OCI-LY7 (cell line): ENCODE results near the gene SDK2. TPM values are rescaled to one million over a fixed set of nuclear protein-coding genes. Genes with fewer than 3 reads are reported as not detected.

ENCODE experiments used
- BruUV-seq: library from RNA; stranded (reverse); fragments of 400-500 nt; replicated peaks from 2 replicates; lab custom pipeline; 2021; lab: Mats Ljungman, UMichigan
- CTCF ChIA-PET: fragments of 300-600 bp; sonication (Branson Sonifier 250); formaldehyde crosslinking; loops from one replicate; lab custom pipeline; 2022; ENCODE audit warnings: antibody characterized with exemption; ENCODE audit not compliant: unreplicated experiment; lab: Charles Lee
- POLR2A ChIA-PET: fragments of 300-600 bp; sonication (Branson Sonifier 250); formaldehyde crosslinking; loops from one replicate; lab custom pipeline; 2022; ENCODE audit warnings: antibody characterized with exemption; lab: Charles Lee
- DNase-seq: peaks from one replicate; pipeline ENCODE4 v3.0.0-alpha.2; 2015; ENCODE audit warnings: low spot score
- H2AFZ ChIP-seq: fragments of 200-600 bp; sonication (generic), shearing (Covaris generic); 2 replicates; pipeline ENCODE4 v1.6.1; 2014; ENCODE audit warnings: mild to moderate bottlenecking, antibody characterized with exemption, low read length, moderate library complexity
- H3K27ac ChIP-seq: fragments of 200-600 bp; sonication (generic); 2 replicates; pipeline ENCODE4 v1.5.1; 2014; ENCODE audit warnings: mixed run types, low read depth, mild to moderate bottlenecking, moderate library complexity, low read length, inconsistent platforms; ENCODE audit not compliant: poor library complexity, severe bottlenecking
- H3K36me3 ChIP-seq: fragments of 200-600 bp; sonication (generic); 2 replicates; pipeline ENCODE4 v1.6.1; 2014; ENCODE audit warnings: mild to moderate bottlenecking, antibody characterized with exemption, low read length, moderate library complexity, mixed read lengths; ENCODE audit not compliant: insufficient read depth
- H3K4me1 ChIP-seq: fragments of 200-600 bp; sonication (generic); 2 replicates; pipeline ENCODE4 v1.5.1; 2014; ENCODE audit warnings: mild to moderate bottlenecking, low read length; ENCODE audit not compliant: insufficient read depth, poor library complexity, severe bottlenecking
- H3K4me2 ChIP-seq: fragments of 200-600 bp; sonication (generic); 2 replicates; pipeline ENCODE4 v1.6.1; 2014; ENCODE audit warnings: mild to moderate bottlenecking, low read length
- H3K4me3 ChIP-seq: fragments of 200-600 bp; sonication (generic); 2 replicates; pipeline ENCODE4 v1.5.1; 2014; ENCODE audit warnings: mild to moderate bottlenecking, low read depth, low read length; ENCODE audit not compliant: poor library complexity, severe bottlenecking
- H3K79me2 ChIP-seq: fragments of 200-600 bp; sonication (generic); 2 replicates; pipeline ENCODE4 v1.6.1; 2016; ENCODE audit warnings: low read depth, mild to moderate bottlenecking, low read length, moderate library complexity, mixed read lengths; ENCODE audit not compliant: insufficient read depth
- H3K9me2 ChIP-seq: fragments of 200-600 bp; sonication (generic); 2 replicates; pipeline ENCODE4 v1.6.1; 2016; ENCODE audit warnings: mild to moderate bottlenecking, low read length, mixed read lengths; ENCODE audit not compliant: insufficient read depth
- H3K9me3 ChIP-seq: fragments of 200-600 bp; sonication (generic); 2 replicates; pipeline ENCODE4 v1.6.1; 2014; ENCODE audit warnings: mild to moderate bottlenecking, mixed run types, low read length, mixed read lengths
- H4K20me1 ChIP-seq: fragments of 200-600 bp; sonication (generic); 2 replicates; pipeline ENCODE4 v1.6.1; 2014; ENCODE audit warnings: mild to moderate bottlenecking, antibody characterized with exemption, low read length, moderate library complexity, mixed read lengths; ENCODE audit not compliant: insufficient read depth
- EZH2phosphoT487 ChIP-seq: fragments of 200-600 bp; sonication (generic); IDR thresholded peaks from 2 replicates; pipeline ENCODE4 v1.6.1; 2018; ENCODE audit warnings: low read depth, borderline replicate concordance, mild to moderate bottlenecking, mixed run types, antibody characterized with exemption, low read length, moderate library complexity, mixed read lengths
- intact Hi-C: fragments of 100-400 bp; cut with micrococcal nuclease; formaldehyde crosslinking; loops from one replicate; pipeline ENCODE4 v1.10.0; 2022; ENCODE audit not compliant: unreplicated experiment
- total RNA-seq, 2 experiments: library from RNA; depleted of rRNA in 1 of 2; stranded (reverse); fragments of >200 nt in 1 of 2; shearing (Covaris generic) in 1 of 2; gene quantifications; 2 replicates each; pipeline ENCODE4 v1.2.3, GENCODE V29; 2014 to 2022
- TF ChIP-seq, protein P1 (sequence below): fragments of 200-600 bp; sonication (generic); conservative IDR thresholded peaks from 2 replicates; pipeline ENCODE4 v1.5.1; 2014; ENCODE audit warnings: mild to moderate bottlenecking, antibody characterized with exemption, low read length, moderate library complexity, mixed read lengths

Gene SDK2
- total RNA-seq, 2 experiments from 2014 or later = 0.32 to 1.8 TPM

DNA sequence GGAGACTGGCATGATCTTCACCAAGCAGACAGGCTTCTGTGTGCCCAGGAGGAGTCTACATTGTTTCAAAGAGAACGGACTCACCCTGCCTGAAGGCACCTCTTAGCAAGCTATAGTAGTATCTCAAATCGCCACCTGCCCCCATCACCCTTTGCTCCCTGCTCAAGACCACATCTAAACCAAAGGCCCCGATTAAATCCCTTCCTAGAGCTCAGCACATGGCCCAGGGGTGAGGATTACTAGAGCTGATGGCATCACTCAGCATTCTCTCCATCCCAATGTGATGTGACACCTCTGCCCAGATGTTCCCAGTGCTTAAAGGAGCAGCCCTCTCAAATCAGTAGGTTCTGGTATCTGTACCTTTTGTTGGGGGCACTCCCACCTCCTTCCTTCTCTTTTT, 324.5 kb downstream of the SDK2 start:
- POLR2A ChIA-PET = interaction anchor here (0.6 kb wide), 1 partner anchor 98 kb away, joined by 3 read pairs; no protein-coding TSS in a partner anchor
- TF ChIP-seq, protein P1, sequence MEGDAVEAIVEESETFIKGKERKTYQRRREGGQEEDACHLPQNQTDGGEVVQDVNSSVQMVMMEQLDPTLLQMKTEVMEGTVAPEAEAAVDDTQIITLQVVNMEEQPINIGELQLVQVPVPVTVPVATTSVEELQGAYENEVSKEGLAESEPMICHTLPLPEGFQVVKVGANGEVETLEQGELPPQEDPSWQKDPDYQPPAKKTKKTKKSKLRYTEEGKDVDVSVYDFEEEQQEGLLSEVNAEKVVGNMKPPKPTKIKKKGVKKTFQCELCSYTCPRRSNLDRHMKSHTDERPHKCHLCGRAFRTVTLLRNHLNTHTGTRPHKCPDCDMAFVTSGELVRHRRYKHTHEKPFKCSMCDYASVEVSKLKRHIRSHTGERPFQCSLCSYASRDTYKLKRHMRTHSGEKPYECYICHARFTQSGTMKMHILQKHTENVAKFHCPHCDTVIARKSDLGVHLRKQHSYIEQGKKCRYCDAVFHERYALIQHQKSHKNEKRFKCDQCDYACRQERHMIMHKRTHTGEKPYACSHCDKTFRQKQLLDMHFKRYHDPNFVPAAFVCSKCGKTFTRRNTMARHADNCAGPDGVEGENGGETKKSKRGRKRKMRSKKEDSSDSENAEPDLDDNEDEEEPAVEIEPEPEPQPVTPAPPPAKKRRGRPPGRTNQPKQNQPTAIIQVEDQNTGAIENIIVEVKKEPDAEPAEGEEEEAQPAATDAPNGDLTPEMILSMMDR = no peak
- TF ChIP-seq EZH2phosphoT487 = no peak
- no peaks in the 10 kb centered on the region for H4K20me1 ChIP-seq
- H2AFZ ChIP-seq = no peak overlapping the region
- H3K4me3 ChIP-seq = no peak overlapping the region
- H3K9me3 ChIP-seq = no peaks in the 10 kb centered on the region
- intact Hi-C loops = no loop called here
- no peak overlapping the region for H3K27ac ChIP-seq
- no peak overlapping the region for H3K4me2 ChIP-seq
- H3K79me2 ChIP-seq = no peaks in the 10 kb centered on the region
- CTCF ChIA-PET = no interaction called here
- no peaks in the 10 kb centered on the region for H3K9me2 ChIP-seq
- no peaks in the 10 kb centered on the region for H3K4me1 ChIP-seq
- no TSS peak for BruUV-seq
- DNase-seq = no peak
- H3K36me3 ChIP-seq = no peaks in the 10 kb centered on the region

DNA sequence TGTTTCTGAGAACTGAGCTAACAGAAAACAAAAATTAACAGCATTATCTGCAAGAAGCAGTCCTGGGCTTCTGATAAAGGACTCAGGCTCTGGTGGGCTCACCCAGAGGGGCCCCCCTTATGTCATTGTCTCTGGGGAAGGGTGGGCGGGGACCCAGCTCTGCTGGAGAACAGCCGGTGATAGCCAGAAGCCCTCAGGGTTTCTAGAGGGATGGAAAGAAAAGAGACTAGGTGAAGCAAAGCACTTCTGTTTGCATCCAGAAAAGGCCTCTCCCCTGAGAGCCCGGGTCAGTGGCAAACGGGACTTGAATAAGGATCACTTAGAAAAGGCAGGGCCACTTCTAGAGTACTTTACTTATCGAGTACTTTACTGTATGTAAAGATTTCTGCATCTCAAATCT, 325.4 kb downstream of the SDK2 start:
- ChIA-PET CTCF (no interaction called here), POLR2A (no interaction called here)
- H4K20me1 ChIP-seq = no peaks in the 10 kb centered on the region
- H3K4me3 ChIP-seq = no peak overlapping the region
- intact Hi-C loops = no loop called here
- H3K9me3 ChIP-seq = no peaks in the 10 kb centered on the region
- no peak for DNase-seq
- H3K4me2 ChIP-seq = no peak overlapping the region
- no peaks in the 10 kb centered on the region for H3K79me2 ChIP-seq
- H3K27ac ChIP-seq = no peak overlapping the region
- H2AFZ ChIP-seq = no peak overlapping the region
- H3K4me1 ChIP-seq = no peaks in the 10 kb centered on the region
- no peak for TF ChIP-seq EZH2phosphoT487
- TF ChIP-seq, protein P1 = no peak
- no TSS peak for BruUV-seq
- H3K36me3 ChIP-seq = no peaks in the 10 kb centered on the region
- H3K9me2 ChIP-seq = no peaks in the 10 kb centered on the region

DNA sequence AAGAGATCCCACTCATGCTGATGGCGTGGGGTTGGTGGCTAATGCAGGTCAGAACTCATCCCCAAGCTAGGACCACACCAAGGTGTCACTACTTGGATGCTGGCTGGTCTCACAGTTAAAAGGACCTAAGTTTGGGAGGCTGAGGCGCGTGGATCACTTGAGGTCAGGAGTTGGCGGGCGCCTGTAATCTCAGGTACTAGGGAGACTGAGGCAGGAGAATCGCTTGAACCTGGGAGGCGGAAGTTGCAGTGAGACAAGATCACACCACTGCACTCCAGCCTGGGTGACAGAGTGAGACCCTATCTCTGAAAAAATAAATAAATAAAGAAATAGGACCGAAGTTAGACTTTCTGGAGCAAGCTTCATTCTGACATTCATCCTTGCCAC, 325.8 kb downstream of the SDK2 start:
- Histone ChIP-seq H3K36me3 (no peaks in the 10 kb centered on the region), H3K9me2 (no peaks in the 10 kb centered on the region), H3K4me1 (no peaks in the 10 kb centered on the region), H4K20me1 (no peaks in the 10 kb centered on the region), H3K4me3 (no peak overlapping the region), H2AFZ (no peak overlapping the region), H3K4me2 (no peak overlapping the region), H3K9me3 (no peaks in the 10 kb centered on the region), H3K79me2 (no peaks in the 10 kb centered on the region), H3K27ac (no peak overlapping the region)
- TF ChIP-seq, protein P1 = no peak
- no peak for TF ChIP-seq EZH2phosphoT487
- ChIA-PET CTCF (no interaction called here), POLR2A (interaction anchor here (1.2 kb wide), 1 partner anchor 15 kb away, joined by 3 read pairs; no protein-coding TSS in a partner anchor)
- BruUV-seq = no TSS peak
- intact Hi-C loops = no loop called here
- no peak for DNase-seq
